ENCODE data around the gene KIF5A. TPM values are rescaled to one million over a fixed set of nuclear protein-coding genes. Genes with fewer than 3 reads are reported as not detected.
"Not testable (repeated sequence)": the region's sequence is repeated elsewhere in the genome, so short reads cannot be mapped to it uniquely, and the experiment has no call there.

The KIF5A gene
- total RNA-seq, 4 donors from 2014 or later = 0.34 to 0.67 (median 0.51) TPM

GRCh38 chr12:57515408-57515933 is 34.4 kb upstream of the KIF5A start:
- H3K27me3 ChIP-seq = no peaks in the 10 kb centered on the region
- intact Hi-C loops (cut with DNase I) = no loop called here
- DNase-seq = no peak
- WGBS, 2 donors = 83 to 86% methylated on average over 3 of the region's 3 CpGs
- H3K36me3 ChIP-seq = peaks cover 45 to 51% of the 10 kb centered on the region in 2 donors
- H3K27ac ChIP-seq = no peak overlapping the region
- H3K4me1 ChIP-seq = peaks cover 17 to 26% of the 10 kb centered on the region in 2 donors
- TF ChIP-seq CTCF (IDR thresholded peaks at IDR 0.05) (no peak), POLR2A (IDR thresholded peaks at IDR 0.05) (no peak)
- no peak overlapping the region for H3K4me3 ChIP-seq (replicated peaks in 1 of 3)
- H3K9me3 ChIP-seq = no peaks in the 10 kb centered on the region

DNA sequence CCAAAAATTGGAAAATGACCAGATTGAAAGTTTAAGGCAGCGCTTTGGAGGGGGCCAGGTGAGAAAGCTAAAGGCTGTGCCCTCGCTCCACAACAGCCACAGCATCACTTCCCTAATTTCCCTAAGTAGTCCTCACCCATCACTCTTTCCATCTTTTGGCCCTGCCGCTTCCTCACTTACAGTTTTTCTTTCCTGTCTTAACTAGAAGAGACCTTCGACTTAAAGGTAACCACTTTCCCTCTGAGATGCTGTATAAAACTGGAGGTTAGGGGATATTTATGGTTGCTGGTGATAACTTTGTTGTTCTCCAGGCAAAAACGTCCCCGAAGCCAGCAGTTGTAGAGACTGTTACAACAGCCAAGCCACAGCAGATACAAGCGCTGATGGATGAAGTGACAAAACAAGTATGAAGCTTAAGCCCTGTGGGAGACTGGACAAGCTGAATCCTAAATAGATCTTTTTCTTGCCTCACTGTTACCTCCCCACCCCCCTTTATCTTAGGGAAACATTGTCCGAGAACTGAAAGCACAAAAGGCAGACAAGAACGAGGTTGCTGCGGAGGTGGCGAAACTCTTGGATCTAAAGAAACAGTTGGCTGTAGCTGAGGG is 33.8 kb upstream of the KIF5A start:
- Histone ChIP-seq H3K36me3 (peaks cover 45 to 51% of the 10 kb centered on the region in 2 donors), H3K9me3 (no peaks in the 10 kb centered on the region), H3K27me3 (no peaks in the 10 kb centered on the region), H3K27ac (no peak overlapping the region), H3K4me1 (peaks cover 19 to 29% of the 10 kb centered on the region in 2 donors), H3K4me3 (replicated peaks in 1 of 3) (no peak overlapping the region)
- 85 to 90% methylated on average over 11 of the region's 11 CpGs for WGBS, 2 donors
- intact Hi-C loops (cut with DNase I) = no loop called here
- no peak for DNase-seq
- TF ChIP-seq POLR2A (IDR thresholded peaks at IDR 0.05) (no peak), CTCF (IDR thresholded peaks at IDR 0.05) (no peak)

- WGBS, 2 donors = 90% methylated on average over 11 of the region's 11 CpGs
- DNase-seq = no peak
- TF ChIP-seq POLR2A (IDR thresholded peaks at IDR 0.05) = no peak
- no peak for TF ChIP-seq CTCF (IDR thresholded peaks at IDR 0.05)
- peaks cover 45 to 49% of the 10 kb centered on the region in 2 donors for H3K36me3 ChIP-seq
- intact Hi-C loops (cut with DNase I) = no loop called here
- H3K4me3 ChIP-seq (replicated peaks in 1 of 3) = no peak overlapping the region
- peaks cover 25 to 35% of the 10 kb centered on the region in 2 donors for H3K4me1 ChIP-seq
- no peaks in the 10 kb centered on the region for H3K27me3 ChIP-seq
- H3K27ac ChIP-seq = peak overlapping the region in 2 of 3 donors; percentile 7 to 97
- H3K9me3 ChIP-seq = no peaks in the 10 kb centered on the region
Measured at GRCh38 chr12:57516617-57517153, 33.2 kb upstream of the KIF5A start.

- no peaks in the 10 kb centered on the region for H3K9me3 ChIP-seq
- no peak for TF ChIP-seq POLR2A (IDR thresholded peaks at IDR 0.05)
- TF ChIP-seq CTCF (IDR thresholded peaks at IDR 0.05) = no peak
- H3K4me1 ChIP-seq = peaks cover 30 to 40% of the 10 kb centered on the region in 2 donors
- H3K36me3 ChIP-seq = peaks cover 44% of the 10 kb centered on the region in 2 donors
- no peak overlapping the region for H3K4me3 ChIP-seq (replicated peaks in 1 of 3)
- no peaks in the 10 kb centered on the region for H3K27me3 ChIP-seq
- WGBS, 2 donors = 0 to 38% methylated on average over 1 of the region's 1 CpG
- peak overlapping the region in 2 of 3 donors; percentile 7 to 97 for H3K27ac ChIP-seq
- no peak for DNase-seq
- intact Hi-C loops (cut with DNase I) = no loop called here
Measured at GRCh38 chr12:57517187-57517586, 32.7 kb upstream of the KIF5A start.

GRCh38 chr12:57517718-57518117 is 32.1 kb upstream of the KIF5A start:
- H3K36me3 ChIP-seq = peaks cover 39% of the 10 kb centered on the region in 2 donors
- WGBS, 2 donors = 78 to 80% methylated on average over 10 of the region's 10 CpGs
- H3K27me3 ChIP-seq; DNase-seq; H3K4me3 ChIP-seq (replicated peaks in 1 of 3); H3K9me3 ChIP-seq; intact Hi-C loops (cut with DNase I): not testable (repeated sequence)
- peak overlapping the region; percentile 50 to 97 (median 97) for H3K27ac ChIP-seq
- peaks cover 32 to 41% of the 10 kb centered on the region in 2 donors for H3K4me1 ChIP-seq
